ENCODE measurements around the gene TRPV5. TPM values are rescaled to one million over a fixed set of nuclear protein-coding genes. Genes with fewer than 3 reads are reported as not detected.

TRPV5 gene
- total RNA-seq, 3 donors from 2014 or later = 0.15 to 1.3 TPM; not detected in 1

DNA sequence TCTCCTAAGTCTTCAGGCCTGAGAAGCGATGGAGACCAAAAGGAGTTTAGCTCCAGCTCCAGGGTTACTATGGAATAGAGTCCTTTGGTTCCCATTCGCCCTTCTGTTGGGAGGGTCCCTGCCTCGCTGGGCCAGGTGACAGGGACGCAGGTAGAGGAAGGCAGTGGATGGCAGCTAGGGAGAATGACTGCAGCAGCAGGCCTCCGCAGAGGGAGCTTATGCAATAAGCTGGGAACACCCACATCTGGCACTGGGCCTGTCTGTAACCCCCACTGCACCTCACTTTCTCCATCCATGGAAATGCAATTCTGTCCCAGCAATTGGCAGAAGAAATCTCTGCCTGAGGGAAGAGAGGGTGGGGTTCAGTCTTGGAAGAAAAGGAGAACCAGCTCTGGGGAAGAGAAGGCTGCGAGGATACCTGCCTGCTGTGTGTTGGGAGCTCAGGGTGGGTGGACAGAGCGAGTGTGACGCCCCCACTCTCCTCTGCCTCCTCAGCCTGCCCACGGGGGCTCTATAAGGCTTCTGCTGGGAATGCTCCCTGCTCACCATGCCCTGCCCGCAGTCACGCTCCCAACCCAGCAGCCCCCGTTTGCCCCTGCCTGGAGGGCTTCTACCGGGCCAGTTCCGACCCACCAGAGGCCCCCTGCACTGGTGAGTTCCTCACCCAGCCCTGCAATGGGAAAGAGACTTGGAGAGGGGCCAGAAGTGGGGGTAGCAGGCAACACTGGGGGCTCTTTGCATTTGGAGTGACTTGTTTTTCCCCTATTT is 68.4 kb downstream of the TRPV5 start:
- H3K27ac ChIP-seq = no peak overlapping the region
- intact Hi-C loops (cut with DNase I; ENCODE audit: low total_unique reads) = no loop called here
- no peak overlapping the region for H3K4me3 ChIP-seq
- no peaks in the 10 kb centered on the region for H3K4me1 ChIP-seq
- no peak for TF ChIP-seq POLR2A (IDR thresholded peaks at IDR 0.05)
- no peaks in the 10 kb centered on the region for H3K27me3 ChIP-seq
- no peaks in the 10 kb centered on the region for H3K36me3 ChIP-seq
- H3K9me3 ChIP-seq = no peaks in the 10 kb centered on the region
- DNase-seq (ENCODE audit: low spot score in 2 of 2) = no peak

DNA sequence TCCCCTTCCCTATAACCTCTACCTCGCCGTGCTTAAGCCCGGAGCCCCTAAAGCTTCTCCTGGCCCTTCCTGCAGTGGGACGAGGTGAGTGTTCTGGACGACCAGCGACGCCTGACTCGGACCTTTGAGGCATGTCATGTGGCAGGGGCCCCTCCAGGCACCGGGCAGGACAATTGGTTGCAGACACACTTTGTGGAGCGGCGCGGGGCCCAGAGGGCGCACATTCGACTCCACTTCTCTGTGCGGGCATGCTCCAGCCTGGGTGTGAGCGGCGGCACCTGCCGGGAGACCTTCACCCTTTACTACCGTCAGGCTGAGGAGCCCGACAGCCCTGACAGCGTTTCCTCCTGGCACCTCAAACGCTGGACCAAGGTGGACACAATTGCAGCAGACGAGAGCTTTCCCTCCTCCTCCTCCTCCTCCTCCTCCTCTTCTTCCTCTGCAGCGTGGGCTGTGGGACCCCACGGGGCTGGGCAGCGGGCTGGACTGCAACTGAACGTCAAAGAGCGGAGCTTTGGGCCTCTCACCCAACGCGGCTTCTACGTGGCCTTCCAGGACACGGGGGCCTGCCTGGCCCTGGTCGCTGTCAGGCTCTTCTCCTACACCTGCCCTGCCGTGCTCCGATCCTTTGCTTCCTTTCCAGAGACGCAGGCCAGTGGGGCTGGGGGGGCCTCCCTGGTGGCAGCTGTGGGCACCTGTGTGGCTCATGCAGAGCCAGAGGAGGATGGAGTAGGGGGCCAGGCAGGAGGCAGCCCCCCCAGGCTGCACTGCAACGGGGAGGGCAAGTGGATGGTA is 69.5 kb downstream of the TRPV5 start:
- H3K27me3 ChIP-seq = no peaks in the 10 kb centered on the region
- no peaks in the 10 kb centered on the region for H3K36me3 ChIP-seq
- no peak for DNase-seq (ENCODE audit: low spot score in 2 of 2)
- TF ChIP-seq, protein P1, sequence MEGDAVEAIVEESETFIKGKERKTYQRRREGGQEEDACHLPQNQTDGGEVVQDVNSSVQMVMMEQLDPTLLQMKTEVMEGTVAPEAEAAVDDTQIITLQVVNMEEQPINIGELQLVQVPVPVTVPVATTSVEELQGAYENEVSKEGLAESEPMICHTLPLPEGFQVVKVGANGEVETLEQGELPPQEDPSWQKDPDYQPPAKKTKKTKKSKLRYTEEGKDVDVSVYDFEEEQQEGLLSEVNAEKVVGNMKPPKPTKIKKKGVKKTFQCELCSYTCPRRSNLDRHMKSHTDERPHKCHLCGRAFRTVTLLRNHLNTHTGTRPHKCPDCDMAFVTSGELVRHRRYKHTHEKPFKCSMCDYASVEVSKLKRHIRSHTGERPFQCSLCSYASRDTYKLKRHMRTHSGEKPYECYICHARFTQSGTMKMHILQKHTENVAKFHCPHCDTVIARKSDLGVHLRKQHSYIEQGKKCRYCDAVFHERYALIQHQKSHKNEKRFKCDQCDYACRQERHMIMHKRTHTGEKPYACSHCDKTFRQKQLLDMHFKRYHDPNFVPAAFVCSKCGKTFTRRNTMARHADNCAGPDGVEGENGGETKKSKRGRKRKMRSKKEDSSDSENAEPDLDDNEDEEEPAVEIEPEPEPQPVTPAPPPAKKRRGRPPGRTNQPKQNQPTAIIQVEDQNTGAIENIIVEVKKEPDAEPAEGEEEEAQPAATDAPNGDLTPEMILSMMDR (IDR thresholded peaks at IDR 0.05) = no peak
- TF ChIP-seq POLR2AphosphoS5 (IDR thresholded peaks at IDR 0.05) (no peak), POLR2A (IDR thresholded peaks at IDR 0.05) (no peak)
- H3K9me3 ChIP-seq = no peaks in the 10 kb centered on the region
- no peak overlapping the region for H3K27ac ChIP-seq
- intact Hi-C loops (cut with DNase I; ENCODE audit: low total_unique reads) = no loop called here
- no peak overlapping the region for H3K4me3 ChIP-seq
- H3K4me1 ChIP-seq = no peaks in the 10 kb centered on the region

DNA sequence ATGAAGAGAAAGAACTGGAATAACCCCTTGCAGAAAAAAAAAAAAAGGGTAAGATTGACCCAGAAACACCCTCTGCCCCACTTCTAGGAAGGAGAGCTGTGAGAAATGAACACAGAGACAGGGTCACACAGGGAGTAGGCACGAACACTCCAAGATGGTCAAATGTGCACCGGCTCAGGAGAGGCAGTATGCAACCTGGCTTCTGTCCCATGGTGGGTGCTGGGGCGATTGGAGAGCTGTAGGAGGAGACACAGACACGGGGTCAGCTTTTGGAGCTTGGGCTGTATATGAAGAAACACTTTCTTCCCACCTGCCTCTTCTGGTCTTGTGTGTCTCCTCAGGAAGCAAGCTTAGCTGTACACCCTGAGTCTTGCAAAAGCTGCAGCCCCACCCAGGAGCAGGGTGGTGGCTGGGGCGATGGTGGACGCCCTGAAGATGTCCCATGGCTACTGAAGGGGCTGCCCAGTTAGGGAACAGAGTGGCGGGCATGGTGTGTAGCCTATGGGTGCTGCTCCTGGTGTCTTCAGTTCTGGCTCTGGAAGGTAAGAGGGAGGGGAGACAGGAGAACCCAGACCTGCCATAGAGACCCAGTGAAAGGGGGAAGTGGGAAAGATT is 70.7 kb downstream of the TRPV5 start:
- no peak for TF ChIP-seq POLR2AphosphoS5 (IDR thresholded peaks at IDR 0.05)
- TF ChIP-seq, protein P1 (IDR thresholded peaks at IDR 0.05) = no peak
- H3K36me3 ChIP-seq = no peaks in the 10 kb centered on the region
- H3K27me3 ChIP-seq = no peaks in the 10 kb centered on the region
- intact Hi-C loops (cut with DNase I; ENCODE audit: low total_unique reads) = no loop called here
- H3K27ac ChIP-seq = no peak overlapping the region
- H3K4me1 ChIP-seq = no peaks in the 10 kb centered on the region
- no peak for DNase-seq (ENCODE audit: low spot score in 2 of 2)
- no peaks in the 10 kb centered on the region for H3K9me3 ChIP-seq
- H3K4me3 ChIP-seq = no peak overlapping the region

DNA sequence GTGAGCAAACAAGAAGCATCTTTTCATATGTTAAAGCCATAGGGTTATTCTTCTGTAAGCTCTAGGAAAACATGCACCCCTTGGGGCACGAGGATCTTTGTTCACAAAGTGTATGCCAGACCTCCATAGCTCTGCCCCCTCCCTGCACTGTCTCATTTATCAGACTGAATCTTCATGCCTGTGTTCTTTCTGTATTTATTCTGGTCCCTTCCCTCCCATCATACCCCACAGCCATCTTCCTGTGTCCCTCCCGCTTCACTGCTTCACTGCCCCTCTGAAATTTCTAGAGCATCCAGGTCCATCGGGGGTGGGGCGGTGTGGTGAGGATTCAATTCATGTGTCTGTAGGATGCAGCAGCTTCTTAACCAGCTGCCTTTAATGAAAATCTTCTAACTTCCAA is 71.2 kb downstream of the TRPV5 start:
- Histone ChIP-seq H3K4me3 (no peak overlapping the region), H3K4me1 (no peaks in the 10 kb centered on the region), H3K27me3 (no peaks in the 10 kb centered on the region), H3K36me3 (no peaks in the 10 kb centered on the region), H3K27ac (no peak overlapping the region), H3K9me3 (no peaks in the 10 kb centered on the region)
- no peak for DNase-seq (ENCODE audit: low spot score in 2 of 2)
- TF ChIP-seq POLR2A (IDR thresholded peaks at IDR 0.05) (no peak), POLR2AphosphoS5 (IDR thresholded peaks at IDR 0.05) (no peak)
- TF ChIP-seq, protein P1 (IDR thresholded peaks at IDR 0.05) = no peak
- intact Hi-C loops (cut with DNase I; ENCODE audit: low total_unique reads) = no loop called here

DNA sequence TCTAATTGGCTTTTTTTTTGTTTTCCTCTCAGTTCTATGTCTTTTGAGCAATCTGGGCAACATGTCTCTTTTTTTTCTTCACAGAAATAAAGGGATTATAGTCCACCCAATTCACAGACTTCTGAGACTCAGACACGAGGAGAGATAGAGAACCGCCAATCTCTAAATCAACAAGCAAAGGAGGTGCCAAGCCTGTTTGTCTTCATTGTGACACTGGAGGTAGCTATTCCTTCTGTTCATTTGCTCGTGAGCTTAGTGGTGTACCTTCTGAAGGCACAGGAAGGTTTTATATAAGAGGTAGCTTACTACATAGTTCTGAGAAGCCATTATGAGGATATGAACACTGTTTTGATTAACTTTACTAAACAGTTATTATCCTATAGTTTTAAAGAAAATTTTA is 72.6 kb downstream of the TRPV5 start:
- H3K4me1 ChIP-seq = no peaks in the 10 kb centered on the region
- H3K36me3 ChIP-seq = no peaks in the 10 kb centered on the region
- DNase-seq (ENCODE audit: low spot score in 2 of 2) = no peak
- no peak overlapping the region for H3K4me3 ChIP-seq
- intact Hi-C loops (cut with DNase I; ENCODE audit: low total_unique reads) = no loop called here
- no peaks in the 10 kb centered on the region for H3K9me3 ChIP-seq
- H3K27me3 ChIP-seq = no peaks in the 10 kb centered on the region
- TF ChIP-seq, protein P1 (IDR thresholded peaks at IDR 0.05) = no peak
- TF ChIP-seq POLR2AphosphoS5 (IDR thresholded peaks at IDR 0.05) = no peak
- no peak for TF ChIP-seq POLR2A (IDR thresholded peaks at IDR 0.05)
- H3K27ac ChIP-seq = no peak overlapping the region
